GM21576 (cell line): ENCODE data around the gene MAPT.
"Not testable (repeated sequence)": the region's sequence is repeated elsewhere in the genome, so short reads cannot be mapped to it uniquely, and the experiment has no call there.

Experiments
- ATAC-seq: cut with Tn5 transposase; IDR thresholded peaks from one replicate; pipeline ENCODE4 v1.9.1; 2021; ENCODE audit warnings: mild to moderate bottlenecking, moderate library complexity; ENCODE audit not compliant: unreplicated experiment

MAPT gene

GRCh38 chr17:45861165-45861564 lies 33.2 kb upstream of the MAPT start:
- ATAC-seq, result no peak

DNA sequence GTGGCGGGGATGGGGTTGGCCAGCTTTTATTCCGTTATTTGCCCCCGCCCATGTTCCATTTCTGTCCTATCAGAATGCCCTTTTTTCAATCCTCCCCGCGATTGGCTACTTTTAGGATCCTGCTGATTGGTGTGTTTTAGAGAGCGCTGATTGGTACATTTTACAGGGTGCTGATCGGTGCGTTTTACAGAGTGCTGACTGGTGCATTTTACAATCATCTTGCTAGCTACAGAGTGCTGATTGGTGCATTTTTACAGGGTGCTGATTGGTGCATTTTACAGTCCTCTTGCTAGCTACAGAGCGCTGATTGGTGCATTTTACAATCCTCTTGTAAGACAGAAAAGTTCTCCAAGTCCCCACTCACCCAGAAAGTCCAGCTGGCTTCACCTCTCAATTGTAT lies 32.2 kb upstream of the MAPT start:
- ATAC-seq, result not testable (repeated sequence)

DNA sequence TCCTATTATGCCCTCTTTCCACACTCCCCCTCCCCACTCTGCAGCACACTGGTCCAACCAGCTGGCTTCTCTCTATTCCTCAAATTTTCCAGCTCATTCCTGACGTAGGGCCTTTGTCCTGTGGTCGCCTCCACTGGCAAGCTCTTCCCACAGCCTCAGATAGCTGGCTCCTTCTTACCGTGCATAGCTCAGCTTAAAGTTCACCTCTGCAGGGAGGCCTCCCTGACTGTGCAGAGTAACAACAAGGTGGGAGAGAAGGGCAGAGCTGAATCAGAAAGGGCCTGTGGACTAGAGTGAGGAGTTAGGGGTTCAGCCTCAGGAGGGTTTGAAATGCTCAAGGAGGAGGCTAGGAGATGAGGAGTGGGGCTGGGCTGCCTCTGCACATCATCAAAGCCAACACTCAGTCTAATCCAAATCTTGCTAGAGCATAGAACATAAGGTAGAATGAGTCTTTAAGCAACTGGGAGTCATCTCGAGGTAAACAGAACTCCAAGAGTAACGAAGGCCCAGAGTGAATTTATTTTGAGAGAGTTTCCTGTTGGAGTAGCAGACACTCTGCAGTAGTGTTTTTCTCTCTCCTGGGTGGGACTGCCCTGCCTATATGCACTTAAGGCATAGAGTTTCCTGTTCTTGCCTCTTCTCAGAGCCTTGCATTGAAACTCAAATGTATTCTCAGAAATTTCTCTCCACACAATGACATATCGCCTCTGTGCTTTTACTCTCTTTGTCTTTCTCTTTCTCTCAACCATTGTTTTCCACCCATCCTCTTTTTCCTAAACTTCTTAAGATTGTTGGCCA lies 30.3 kb upstream of the MAPT start:
- ATAC-seq, result no peak

DNA sequence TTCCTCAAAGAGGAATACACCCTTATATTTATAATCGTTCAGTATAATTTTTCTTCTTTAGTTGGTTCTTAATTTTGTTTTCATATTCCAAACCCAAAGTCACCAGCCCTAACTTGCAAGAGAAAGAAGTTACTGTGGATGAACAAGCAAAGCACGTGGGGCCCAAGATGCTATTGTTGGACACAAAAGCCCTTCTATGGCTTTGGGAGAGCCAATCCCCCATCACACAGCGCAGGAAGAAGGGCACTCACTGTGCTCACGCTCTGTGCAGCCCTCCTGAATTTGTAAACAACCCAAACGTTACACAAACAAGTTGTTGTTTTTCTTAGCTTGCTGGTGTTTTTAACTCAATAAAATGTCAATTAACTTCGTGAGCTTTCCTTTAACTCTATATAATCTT lies 27.2 kb upstream of the MAPT start:
- no peak for ATAC-seq

- ATAC-seq, result no peak
Observed at GRCh38 chr17:45867702-45868101, 26.7 kb upstream of the MAPT start.

DNA sequence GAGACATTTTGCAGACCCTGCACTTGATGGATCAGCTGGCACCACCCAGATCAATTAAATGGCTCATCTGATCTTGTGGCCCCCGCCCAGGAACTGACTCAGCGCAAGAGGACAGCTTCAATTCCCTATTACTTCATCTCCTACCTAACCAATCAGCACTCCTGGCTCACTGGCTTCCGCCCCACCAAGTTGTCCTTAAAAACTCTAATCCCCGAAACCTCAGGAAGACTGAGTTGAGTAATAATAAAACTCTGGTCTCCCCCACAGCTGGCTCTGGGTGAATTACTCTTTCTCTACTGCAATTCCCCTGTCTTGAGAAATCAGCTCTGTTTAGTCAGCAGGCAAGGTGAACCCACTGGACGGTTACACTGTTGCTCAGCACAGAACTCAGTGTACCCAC lies 26.1 kb upstream of the MAPT start:
- no peak for ATAC-seq

GRCh38 chr17:45869676-45870341 lies 24.5 kb upstream of the MAPT start:
- no peak for ATAC-seq

- ATAC-seq, result no peak
Observed at GRCh38 chr17:45870342-45870974, 23.9 kb upstream of the MAPT start.

- ATAC-seq, result no peak
Observed at GRCh38 chr17:45871718-45872117, 22.6 kb upstream of the MAPT start.

DNA sequence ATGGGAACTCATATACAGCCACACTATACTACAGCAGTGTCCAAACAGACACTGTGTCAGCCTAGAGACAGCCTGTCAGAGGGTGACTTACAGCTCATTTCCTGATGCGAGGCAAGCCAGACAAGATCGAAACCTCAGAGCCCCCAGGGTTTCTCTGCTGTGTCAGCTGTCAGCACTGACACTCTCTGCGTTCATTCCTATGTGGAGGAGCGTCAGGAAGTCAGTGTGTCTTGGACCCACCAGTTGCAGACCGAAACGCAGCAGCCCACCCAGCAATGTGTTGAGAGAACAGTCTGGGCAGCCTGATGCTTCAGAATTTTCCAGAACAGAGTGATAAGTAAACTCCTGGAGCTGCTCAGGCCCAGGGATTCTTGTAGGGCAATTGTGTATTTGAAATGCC lies 20.6 kb upstream of the MAPT start:
- ATAC-seq, result no peak

DNA sequence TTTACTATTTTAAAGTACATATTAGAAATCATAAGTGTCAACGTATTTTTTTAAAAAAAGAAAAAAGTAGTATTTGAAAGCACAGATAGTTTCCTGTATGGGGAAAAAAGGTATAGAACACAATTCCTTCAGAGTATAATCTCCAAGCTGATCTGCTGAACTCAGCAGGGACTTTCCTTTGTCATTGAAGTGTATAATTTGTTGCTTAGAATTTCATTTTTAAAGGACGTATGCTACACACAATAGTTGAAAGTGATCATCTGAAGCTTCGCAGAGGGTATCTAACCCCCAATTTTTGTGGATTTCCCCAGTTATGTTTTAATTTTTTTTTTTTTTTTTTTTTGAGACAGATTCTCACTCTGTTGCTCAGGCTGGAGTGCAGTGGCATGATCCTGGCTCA lies 20.2 kb upstream of the MAPT start:
- ATAC-seq, result no peak

GRCh38 chr17:45876539-45876938 lies 17.8 kb upstream of the MAPT start:
- ATAC-seq, result no peak

DNA sequence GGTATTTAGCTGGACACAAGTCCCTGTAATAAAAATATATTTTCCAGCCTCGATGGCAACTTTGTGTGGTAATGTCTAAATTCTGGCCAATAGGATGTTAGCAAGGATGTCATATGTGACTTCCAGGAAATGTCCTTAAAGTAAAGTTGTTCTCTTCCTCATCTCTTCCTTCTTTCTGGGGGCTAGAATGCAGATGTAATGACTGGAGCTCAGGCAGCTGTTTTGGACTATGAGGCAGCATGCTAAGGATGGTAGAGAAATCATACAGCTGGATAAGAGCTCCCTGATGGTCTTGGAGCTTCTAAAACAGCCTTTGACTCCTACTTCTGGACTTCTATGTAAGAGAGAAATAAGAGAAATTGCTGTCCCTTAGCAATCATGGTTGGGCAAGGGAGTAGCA lies 16.9 kb upstream of the MAPT start:
- ATAC-seq, result no peak

DNA sequence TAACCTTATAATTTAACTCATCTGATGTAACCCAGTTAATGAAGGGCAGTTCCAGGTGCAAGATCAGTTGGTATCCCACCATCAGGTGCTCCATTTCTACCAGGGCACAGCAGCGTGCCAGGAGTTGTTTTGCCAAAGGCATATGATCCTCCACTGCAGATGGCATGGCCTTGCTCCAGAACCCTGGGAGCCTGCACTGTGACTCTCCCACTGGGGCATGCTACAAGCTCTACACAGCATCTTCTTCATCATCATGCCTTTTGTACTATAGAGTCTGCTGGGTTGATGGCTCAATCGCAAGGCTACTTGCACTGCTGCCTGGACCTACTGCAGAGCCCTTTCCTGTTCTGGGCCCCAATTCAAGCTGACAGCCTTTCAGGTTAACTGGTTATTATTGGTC lies 11.3 kb upstream of the MAPT start:
- no peak for ATAC-seq

GRCh38 chr17:45886852-45887251 lies 7.5 kb upstream of the MAPT start:
- ATAC-seq, result no peak

DNA sequence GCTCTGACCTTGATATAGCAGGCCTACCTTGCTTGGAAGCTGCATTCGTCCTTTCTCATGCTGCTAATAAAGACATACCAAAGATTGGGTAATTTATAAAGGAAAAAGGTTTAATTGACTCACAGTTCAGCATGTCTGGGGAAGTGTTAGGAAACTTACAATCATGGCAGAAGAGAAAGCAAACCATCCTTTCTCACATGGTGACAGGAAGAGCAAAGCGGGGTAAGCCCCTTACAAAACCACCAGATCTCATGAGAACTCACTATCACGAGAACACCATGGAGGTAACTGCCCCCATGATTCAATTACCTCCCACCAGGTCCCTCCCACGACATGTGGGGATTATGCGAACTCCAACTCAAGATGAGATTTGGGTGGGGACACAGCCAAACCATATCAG lies 6.0 kb upstream of the MAPT start:
- no peak for ATAC-seq

DNA sequence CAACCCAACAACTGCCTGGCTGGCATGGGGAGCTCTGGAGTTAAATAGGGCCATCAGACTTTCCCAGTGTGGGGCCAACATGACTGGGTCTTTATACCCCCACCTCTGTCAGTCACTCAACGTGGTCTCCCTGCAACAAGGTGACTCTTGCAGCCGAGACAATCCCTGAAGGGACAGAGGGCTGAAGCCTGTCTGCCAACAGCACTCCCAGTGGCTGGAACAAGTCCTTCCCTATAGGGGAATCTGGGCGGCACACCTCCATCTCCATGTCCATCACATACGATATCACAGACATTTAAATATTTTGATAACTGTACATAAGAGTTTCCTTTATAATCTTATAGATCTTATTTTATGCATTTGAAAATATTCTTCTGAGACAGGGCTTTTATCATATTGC lies 4.8 kb upstream of the MAPT start:
- ATAC-seq, result no peak

DNA sequence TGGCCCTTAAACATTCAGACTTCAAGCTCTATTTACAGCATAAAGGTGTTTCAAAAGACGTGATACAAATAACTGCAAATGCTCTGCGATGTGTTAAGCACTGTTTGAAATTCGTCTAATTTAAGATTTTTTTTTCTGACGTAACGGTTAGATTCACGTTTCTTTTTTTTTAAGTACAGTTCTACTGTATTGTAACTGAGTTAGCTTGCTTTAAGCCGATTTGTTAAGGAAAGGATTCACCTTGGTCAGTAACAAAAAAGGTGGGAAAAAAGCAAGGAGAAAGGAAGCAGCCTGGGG lies 681 bp upstream of the MAPT start:
- no peak for ATAC-seq

DNA sequence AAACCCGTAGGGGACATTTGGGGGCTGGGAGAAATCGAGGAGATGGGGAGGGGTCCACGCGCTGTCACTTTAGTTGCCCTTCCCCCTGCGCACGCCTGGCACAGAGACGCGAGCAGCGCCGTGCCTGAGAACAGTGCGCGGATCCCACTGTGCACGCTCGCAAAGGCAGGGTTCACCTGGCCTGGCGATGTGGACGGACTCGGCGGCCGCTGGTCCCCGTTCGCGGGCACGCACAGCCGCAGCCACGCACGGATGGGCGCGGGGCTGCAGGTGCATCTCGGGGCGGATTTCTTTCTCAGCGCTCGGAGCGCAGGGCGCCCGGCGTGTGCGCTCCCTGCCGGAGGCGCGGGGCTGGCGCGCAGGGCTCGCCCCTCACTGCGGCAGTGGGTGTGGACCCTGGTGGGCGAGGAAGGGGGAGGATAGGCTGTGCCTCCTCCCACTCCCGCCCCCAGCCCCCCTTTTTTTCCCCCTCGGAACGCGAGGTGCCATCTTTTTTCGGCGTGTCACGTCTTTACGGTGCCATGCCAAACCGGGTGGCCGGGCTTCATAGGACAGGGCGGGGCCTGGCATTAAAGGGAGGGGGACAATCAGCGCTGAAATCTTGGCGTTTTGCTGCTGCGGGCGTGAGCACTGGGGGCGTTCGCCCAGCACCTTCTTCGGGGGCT lies 1.1 kb downstream of the MAPT start:
- no peak for ATAC-seq

DNA sequence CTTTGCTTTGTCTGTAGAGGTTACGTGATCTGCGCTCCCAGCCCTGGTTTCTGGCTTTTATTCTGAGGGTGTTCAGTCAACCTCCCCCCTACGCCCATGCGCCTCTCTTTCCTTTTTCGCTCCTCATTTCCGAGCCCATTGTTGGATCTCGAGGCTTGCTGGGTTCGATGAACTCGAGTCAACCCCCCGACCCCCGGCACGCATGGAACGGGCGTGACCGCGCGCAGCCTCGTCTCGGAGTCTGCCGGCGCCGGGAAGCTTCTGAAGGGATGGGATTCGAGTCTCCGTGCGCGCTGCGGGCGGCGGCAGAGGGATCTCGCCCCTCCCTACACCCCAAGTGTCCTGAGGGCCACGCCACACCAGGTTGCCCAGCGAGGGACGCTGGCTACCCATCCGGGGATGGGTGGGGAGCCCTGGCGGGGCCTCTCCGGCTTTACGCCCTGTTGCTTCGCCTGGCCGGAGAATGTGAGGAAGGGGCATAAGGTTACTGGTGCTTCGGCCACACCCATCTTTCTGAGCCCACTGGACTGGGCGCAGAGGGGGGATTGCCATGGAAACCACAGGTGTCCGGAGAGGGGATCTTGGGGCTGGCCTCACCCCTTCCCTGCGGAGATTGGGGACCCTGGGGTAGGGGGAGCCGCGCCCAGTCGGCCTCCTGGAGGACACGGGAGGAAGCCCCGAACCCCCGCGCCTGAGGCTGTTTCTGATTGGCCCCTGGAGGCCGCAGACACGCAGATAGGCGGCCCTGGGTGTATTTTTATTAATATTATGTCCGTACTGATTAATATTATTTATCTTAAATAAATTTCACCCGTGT lies 1.8 kb downstream of the MAPT start:
- no peak for ATAC-seq
